ENCODE results near the gene STRC. TPM values are rescaled to one million over a fixed set of nuclear protein-coding genes. Genes with fewer than 3 reads are reported as not detected.
"Not testable (repeated sequence)": the region's sequence is repeated elsewhere in the genome, so short reads cannot be mapped to it uniquely, and the experiment has no call there.

The STRC gene
- polyA plus RNA-seq, 10 donors = 0.08 to 0.75 (median 0.27) TPM

- DNase-seq = not testable (repeated sequence)
Measured at GRCh38 chr15:43566615-43567014, 52.0 kb downstream of the STRC start.

GRCh38 chr15:43563793-43564192 is 54.8 kb downstream of the STRC start:
- not testable (repeated sequence) for DNase-seq

- not testable (repeated sequence) for DNase-seq
Measured at GRCh38 chr15:43562753-43563152, 55.8 kb downstream of the STRC start.

GRCh38 chr15:43552986-43553385 is 65.6 kb downstream of the STRC start:
- no peak for DNase-seq

- no peak for DNase-seq
Measured at GRCh38 chr15:43552256-43552655, 66.3 kb downstream of the STRC start.

- DNase-seq = peak in 1 of 3 donors; percentile 29
Measured at GRCh38 chr15:43550527-43551363, 67.9 kb downstream of the STRC start.

Other genes with a start within 250 kb of the STRC start
- 10 to 100 TPM; 11.9 to 18.3 (median 15.1) TPM for gene ZSCAN29, start 247.8 kb downstream of the STRC start, polyA plus RNA-seq (ENCODE audit: insufficient read length in 10 of 10)
- 10 to 100 TPM in 8 of 10 donors, 1 to 10 TPM in 2; 9.0 to 17.9 (median 11.9) TPM for gene TUBGCP4, start 247.7 kb downstream of the STRC start, polyA plus RNA-seq (ENCODE audit: insufficient read length in 10 of 10)
- gene TP53BP1, start 125.6 kb downstream of the STRC start, polyA plus RNA-seq (ENCODE audit: insufficient read length in 10 of 10) = 10 to 100 TPM; 32.6 to 62.0 (median 42.5) TPM
- 10 to 100 TPM; 23.2 to 43.6 (median 34.2) TPM for gene MAP1A, start 101.2 kb downstream of the STRC start, polyA plus RNA-seq (ENCODE audit: insufficient read length in 10 of 10)
- 10 to 100 TPM in 1 of 10 donors, 1 to 10 TPM in 9; 5.3 to 10.5 (median 7.8) TPM for gene PPIP5K1, start 28.6 kb downstream of the STRC start, polyA plus RNA-seq (ENCODE audit: insufficient read length in 10 of 10)
- 1 to 10 TPM in 2 of 10 donors, under 1 TPM in 4, not detected in 4; 0.11 to 1.3 (median 0.24) TPM for gene CKMT1B, start 24.8 kb downstream of the STRC start, polyA plus RNA-seq (ENCODE audit: insufficient read length in 10 of 10)
- 1 to 10 TPM in 9 of 10 donors, under 1 TPM in 1; 0.72 to 4.7 (median 1.6) TPM for gene CATSPER2, start 30.0 kb upstream of the STRC start, polyA plus RNA-seq (ENCODE audit: insufficient read length in 10 of 10)
- 1 to 10 TPM in 1 of 10 donors, under 1 TPM in 2, not detected in 7; 0.57 to 1.9 (median 0.77) TPM for gene CKMT1A, start 75.1 kb upstream of the STRC start, polyA plus RNA-seq (ENCODE audit: insufficient read length in 10 of 10)
- gene PDIA3, start 127.6 kb upstream of the STRC start, polyA plus RNA-seq (ENCODE audit: insufficient read length in 10 of 10) = 100 to 1,000 TPM; 212 to 365 (median 260) TPM
- gene ELL3, start 158.2 kb upstream of the STRC start, polyA plus RNA-seq (ENCODE audit: insufficient read length in 10 of 10) = 1 to 10 TPM; 1.3 to 3.7 (median 2.9) TPM
- gene SERF2, start 173.5 kb upstream of the STRC start, polyA plus RNA-seq (ENCODE audit: insufficient read length in 10 of 10) = 100 to 1,000 TPM; 415 to 739 (median 567) TPM
- gene SERINC4, start 181.4 kb upstream of the STRC start, polyA plus RNA-seq (ENCODE audit: insufficient read length in 10 of 10) = under 1 TPM in 6 of 10 donors, not detected in 4; 0.28 to 0.83 (median 0.44) TPM
- 10 to 100 TPM in 8 of 10 donors, 1 to 10 TPM in 2; 6.0 to 19.9 (median 12.3) TPM for gene HYPK, start 181.8 kb upstream of the STRC start, polyA plus RNA-seq (ENCODE audit: insufficient read length in 10 of 10)
- gene MFAP1, start 205.9 kb upstream of the STRC start, polyA plus RNA-seq (ENCODE audit: insufficient read length in 10 of 10) = 10 to 100 TPM; 27.6 to 44.1 (median 32.6) TPM
- gene WDR76, start 208.2 kb upstream of the STRC start, polyA plus RNA-seq (ENCODE audit: insufficient read length in 10 of 10) = 10 to 100 TPM in 3 of 10 donors, 1 to 10 TPM in 7; 5.6 to 13.1 (median 9.1) TPM